NCI-H2029 (cell line): Measurements from ENCODE around the gene ACTG2.
"Not testable (repeated sequence)": the region's sequence is repeated elsewhere in the genome, so short reads cannot be mapped to it uniquely, and the experiment has no call there.

Experiments used
- DNase-seq: peaks from one replicate; lab custom pipeline; 2025; lab: John Stamatoyannopoulos, UW

Gene ACTG2

GRCh38 chr2:73937103-73937885 lies 44.5 kb downstream of the ACTG2 start:
- no peak for DNase-seq

- DNase-seq, result no peak
These were observed 45.1 kb downstream of the ACTG2 start for GRCh38 chr2:73937899-73938298.

GRCh38 chr2:73938718-73939352 lies 46.0 kb downstream of the ACTG2 start:
- no peak for DNase-seq

GRCh38 chr2:73939419-73939818 lies 46.6 kb downstream of the ACTG2 start:
- no peak for DNase-seq

- not testable (repeated sequence) for DNase-seq
These were observed 47.3 kb downstream of the ACTG2 start for GRCh38 chr2:73940066-73940465.

- no peak for DNase-seq
These were observed 49.9 kb downstream of the ACTG2 start for GRCh38 chr2:73942664-73943063.

- DNase-seq, result no peak
These were observed 51.9 kb downstream of the ACTG2 start for GRCh38 chr2:73944714-73945113.

GRCh38 chr2:73946215-73946614 lies 53.4 kb downstream of the ACTG2 start:
- no peak for DNase-seq

- no peak for DNase-seq
These were observed 53.9 kb downstream of the ACTG2 start for GRCh38 chr2:73946666-73947065.

GRCh38 chr2:73947412-73948018 lies 54.7 kb downstream of the ACTG2 start:
- DNase-seq, result no peak

GRCh38 chr2:73949802-73950201 lies 57.0 kb downstream of the ACTG2 start:
- DNase-seq, result no peak

GRCh38 chr2:73952499-73953446 lies 60.0 kb downstream of the ACTG2 start:
- DNase-seq, result no peak

- no peak for DNase-seq
These were observed 63.5 kb downstream of the ACTG2 start for GRCh38 chr2:73956218-73956865.

GRCh38 chr2:73961274-73961673 lies 68.5 kb downstream of the ACTG2 start:
- DNase-seq, result no peak

GRCh38 chr2:73961823-73962615 lies 69.2 kb downstream of the ACTG2 start:
- no peak for DNase-seq

GRCh38 chr2:73962798-73963197 lies 70.0 kb downstream of the ACTG2 start:
- no peak for DNase-seq

GRCh38 chr2:73963385-73964120 lies 70.7 kb downstream of the ACTG2 start:
- no peak for DNase-seq

- DNase-seq, result no peak
These were observed 71.4 kb downstream of the ACTG2 start for GRCh38 chr2:73964223-73964622.

- DNase-seq, result no peak
These were observed 72.2 kb downstream of the ACTG2 start for GRCh38 chr2:73965053-73965452.

GRCh38 chr2:73968357-73968937 lies 75.6 kb downstream of the ACTG2 start:
- no peak for DNase-seq
